ENCODE data around the gene CHD5.

Gene CHD5

GRCh38 chr1:6185635-6186382 lies 5.7 kb upstream of the CHD5 start:
- no peaks in the 10 kb centered on the region for H3K9me3 ChIP-seq
- H3K4me3 ChIP-seq (ENCODE audit: low read depth in 1 of 2, low read length in 1 of 2), result no peak overlapping the region
- peaks cover 25% of the 10 kb centered on the region for H3K27me3 ChIP-seq
- peaks cover 22 to 28% of the 10 kb centered on the region in 2 experiments for H3K4me1 ChIP-seq (ENCODE audit: control insufficient read depth in 1 of 2, insufficient read depth in 1 of 2, low read depth in 1 of 2, low read length in 1 of 2)
- H3K27ac ChIP-seq, result no peak overlapping the region
- peaks cover 24% of the 10 kb centered on the region for H3K36me3 ChIP-seq
- TF ChIP-seq CTCF (IDR thresholded peaks at IDR 0.05), result no peak

DNA sequence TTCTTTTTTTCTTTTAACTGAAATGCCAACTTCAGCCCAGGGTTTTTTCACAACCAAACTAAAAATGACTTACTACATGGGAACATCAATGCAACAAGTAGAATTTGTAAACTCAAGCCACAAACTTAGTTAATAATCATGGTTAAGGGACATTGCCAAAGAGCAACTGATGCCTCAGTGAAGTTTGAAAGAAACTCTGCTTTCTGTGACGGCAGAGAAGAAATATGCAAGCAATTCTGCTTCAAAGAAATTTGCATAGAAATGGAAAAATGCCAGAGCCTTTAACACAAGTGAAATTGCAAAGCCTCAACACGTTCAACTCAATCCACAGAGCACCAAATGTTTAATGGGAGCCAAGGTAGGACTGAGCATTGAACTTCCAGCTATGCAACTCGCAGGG lies 5.0 kb upstream of the CHD5 start:
- Histone ChIP-seq H3K9me3 (no peaks in the 10 kb centered on the region), H3K4me1 (ENCODE audit: control insufficient read depth in 1 of 2, insufficient read depth in 1 of 2, low read depth in 1 of 2, low read length in 1 of 2) (peaks cover 22 to 32% of the 10 kb centered on the region in 2 experiments), H3K36me3 (peaks cover 17% of the 10 kb centered on the region), H3K27ac (no peak overlapping the region), H3K4me3 (ENCODE audit: low read depth in 1 of 2, low read length in 1 of 2) (no peak overlapping the region), H3K27me3 (peaks cover 32% of the 10 kb centered on the region)
- TF ChIP-seq CTCF (IDR thresholded peaks at IDR 0.05), result no peak

GRCh38 chr1:6184083-6184783 lies 4.1 kb upstream of the CHD5 start:
- Histone ChIP-seq H3K4me1 (ENCODE audit: control insufficient read depth in 1 of 2, insufficient read depth in 1 of 2, low read depth in 1 of 2, low read length in 1 of 2) (peaks cover 22 to 32% of the 10 kb centered on the region in 2 experiments), H3K36me3 (peaks cover 13% of the 10 kb centered on the region), H3K27me3 (peaks cover 40% of the 10 kb centered on the region), H3K4me3 (ENCODE audit: low read depth in 1 of 2, low read length in 1 of 2) (no peak overlapping the region), H3K27ac (no peak overlapping the region), H3K9me3 (no peaks in the 10 kb centered on the region)
- TF ChIP-seq CTCF (IDR thresholded peaks at IDR 0.05), result no peak

DNA sequence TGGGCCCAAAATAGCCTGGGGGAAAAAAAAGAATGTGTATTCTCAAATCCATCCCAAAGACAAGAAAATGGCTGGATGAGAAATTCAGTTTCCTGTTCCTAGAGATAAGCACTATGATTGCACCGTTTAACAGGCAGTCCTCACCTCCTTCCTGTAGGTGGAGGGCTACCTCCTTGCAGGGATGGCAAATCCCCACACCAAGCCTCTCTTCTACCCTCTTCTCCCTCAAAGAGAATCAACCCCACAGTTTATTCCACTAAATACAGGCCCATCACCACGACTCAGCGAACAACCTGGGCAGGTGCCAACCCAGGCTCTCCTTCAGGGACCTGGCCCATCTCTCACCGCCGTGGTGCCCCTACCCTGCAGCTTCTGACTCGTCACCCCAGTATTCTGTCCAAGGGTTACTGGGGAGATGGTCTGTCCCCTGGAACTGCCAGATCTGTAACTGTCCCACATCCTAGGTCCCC lies 3.4 kb upstream of the CHD5 start:
- H3K4me3 ChIP-seq (ENCODE audit: low read depth in 1 of 2, low read length in 1 of 2), result no peak overlapping the region
- no peak overlapping the region for H3K27ac ChIP-seq
- H3K9me3 ChIP-seq, result no peaks in the 10 kb centered on the region
- H3K36me3 ChIP-seq, result peaks cover 6% of the 10 kb centered on the region
- peaks cover 22 to 32% of the 10 kb centered on the region in 2 experiments for H3K4me1 ChIP-seq (ENCODE audit: control insufficient read depth in 1 of 2, insufficient read depth in 1 of 2, low read depth in 1 of 2, low read length in 1 of 2)
- TF ChIP-seq CTCF (IDR thresholded peaks at IDR 0.05), result no peak
- peaks cover 47% of the 10 kb centered on the region for H3K27me3 ChIP-seq

DNA sequence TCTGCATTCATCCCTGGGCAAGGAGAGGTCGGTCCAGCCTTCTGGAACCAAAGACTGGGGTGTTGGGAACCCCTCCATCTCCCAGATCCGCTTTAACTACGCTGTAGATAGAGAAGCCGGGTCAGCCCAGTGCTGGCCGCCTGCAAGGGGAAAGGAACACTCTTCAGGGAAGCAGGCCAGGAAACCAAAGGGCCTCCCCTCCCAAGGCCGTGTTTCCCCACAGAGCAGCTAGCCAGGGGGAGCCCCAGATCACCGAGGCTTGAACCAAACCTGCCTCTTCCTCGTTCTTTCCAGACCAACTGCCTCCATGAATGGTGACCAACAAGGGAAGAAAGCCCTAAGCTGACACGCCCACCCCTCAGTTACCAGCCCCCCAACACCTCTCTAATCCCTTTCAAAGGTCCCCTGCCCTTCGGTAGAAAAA lies 1.2 kb upstream of the CHD5 start:
- no peak for TF ChIP-seq CTCF (IDR thresholded peaks at IDR 0.05)
- H3K4me1 ChIP-seq (ENCODE audit: control insufficient read depth in 1 of 2, insufficient read depth in 1 of 2, low read depth in 1 of 2, low read length in 1 of 2), result peaks cover 22 to 32% of the 10 kb centered on the region in 2 experiments
- no peaks in the 10 kb centered on the region for H3K36me3 ChIP-seq
- H3K27ac ChIP-seq, result no peak overlapping the region
- H3K27me3 ChIP-seq, result peaks cover 69% of the 10 kb centered on the region
- no peaks in the 10 kb centered on the region for H3K9me3 ChIP-seq
- H3K4me3 ChIP-seq (ENCODE audit: low read depth in 1 of 2, low read length in 1 of 2), result no peak overlapping the region
